Upper lobe of right lung (tissue), 1 donor: ENCODE results near the gene USP9X. TPM values are rescaled to one million over a fixed set of nuclear protein-coding genes. Genes with fewer than 3 reads are reported as not detected.
"Not testable (repeated sequence)": the region's sequence is repeated elsewhere in the genome, so short reads cannot be mapped to it uniquely, and the experiment has no call there.

ENCODE experiments used
- ATAC-seq: fragments of 200-7000 bp; cut with Tn5 transposase; one replicate; pipeline ENCODE4 v1.9.1; 2020; ENCODE audit warnings: mild to moderate bottlenecking, moderate library complexity
- DNase-seq: peaks from one replicate; pipeline ENCODE4 v3.0.0-alpha.2; 2020
- H3K27ac ChIP-seq: fragments of 200-600 bp; one replicate; pipeline ENCODE4 v1.8.0; 2022
- H3K27me3 ChIP-seq: fragments of 200-600 bp; one replicate; pipeline ENCODE4 v1.8.0; 2022; ENCODE audit warnings: mild to moderate bottlenecking
- H3K36me3 ChIP-seq: fragments of 200-600 bp; one replicate; pipeline ENCODE4 v1.8.0; 2022
- H3K4me1 ChIP-seq: fragments of 200-600 bp; one replicate; pipeline ENCODE4 v1.8.0; 2022
- H3K4me3 ChIP-seq: fragments of 200-600 bp; one replicate; pipeline ENCODE4 v1.8.0; 2022; ENCODE audit warnings: mild to moderate bottlenecking
- H3K9me3 ChIP-seq: fragments of 200-600 bp; one replicate; pipeline ENCODE4 v1.8.0; 2022
- CTCF ChIP-seq: fragments of 200-600 bp; IDR thresholded peaks from one replicate; pipeline ENCODE4 v1.8.0; 2022; ENCODE audit warnings: antibody characterized with exemption
- intact Hi-C: fragments of 100-400 bp; cut with DNase I; formaldehyde crosslinking; loops from one replicate; pipeline ENCODE4 v1.11.0; 2022
- total RNA-seq: library from RNA; stranded (reverse); fragmentation: NEBNext Ultra II Directional; extraction: Animal tissue kit (Norgen Biotek cat#: 25700); gene quantifications from one replicate; pipeline ENCODE4 v1.2.1, GENCODE V29; 2021
- donor health status: DM: no; HTN: yes; CAD: no; lungs with severe emphysema.

USP9X gene
- total RNA-seq, 1 donor from 2014 or later = 71.5 TPM

GRCh38 chrX:41198410-41198809, 113.2 kb downstream of the USP9X start:
- no peak for ATAC-seq
- TF ChIP-seq CTCF = no peak
- H3K4me1 ChIP-seq = no peaks in the 10 kb centered on the region
- no peak overlapping the region for H3K4me3 ChIP-seq
- no peak overlapping the region for H3K27ac ChIP-seq
- no peaks in the 10 kb centered on the region for H3K27me3 ChIP-seq
- DNase-seq = no peak
- H3K36me3 ChIP-seq = peaks cover 57% of the 10 kb centered on the region
- intact Hi-C loops = no loop called here
- H3K9me3 ChIP-seq = no peaks in the 10 kb centered on the region

- H3K9me3 ChIP-seq = no peaks in the 10 kb centered on the region
- no peak overlapping the region for H3K4me3 ChIP-seq
- no peak for TF ChIP-seq CTCF
- intact Hi-C loops = no loop called here
- H3K27ac ChIP-seq = no peak overlapping the region
- no peaks in the 10 kb centered on the region for H3K4me1 ChIP-seq
- no peaks in the 10 kb centered on the region for H3K27me3 ChIP-seq
- DNase-seq (no peak), ATAC-seq (no peak)
- H3K36me3 ChIP-seq = peaks cover 57% of the 10 kb centered on the region
Measured at GRCh38 chrX:41200785-41201184, 115.5 kb downstream of the USP9X start.

GRCh38 chrX:41209853-41210252, 124.6 kb downstream of the USP9X start:
- intact Hi-C loops = no loop called here
- Histone ChIP-seq H3K9me3 (no peaks in the 10 kb centered on the region), H3K27me3 (no peaks in the 10 kb centered on the region), H3K27ac (no peak overlapping the region), H3K36me3 (peaks cover 43% of the 10 kb centered on the region), H3K4me3 (no peak overlapping the region), H3K4me1 (no peaks in the 10 kb centered on the region)
- TF ChIP-seq CTCF = no peak
- DNase-seq = no peak
- no peak for ATAC-seq

- Histone ChIP-seq H3K4me1 (no peaks in the 10 kb centered on the region), H3K9me3 (no peaks in the 10 kb centered on the region), H3K27me3 (no peaks in the 10 kb centered on the region), H3K4me3 (no peak overlapping the region), H3K27ac (no peak overlapping the region), H3K36me3 (peaks cover 79% of the 10 kb centered on the region)
- ATAC-seq = no peak
- intact Hi-C loops = no loop called here
- DNase-seq = no peak
- TF ChIP-seq CTCF = no peak
Measured at GRCh38 chrX:41224605-41225004, 139.4 kb downstream of the USP9X start.

GRCh38 chrX:41233988-41234387, 148.7 kb downstream of the USP9X start:
- no peaks in the 10 kb centered on the region for H3K9me3 ChIP-seq
- H3K4me1 ChIP-seq = no peaks in the 10 kb centered on the region
- no peak for ATAC-seq
- no peaks in the 10 kb centered on the region for H3K27me3 ChIP-seq
- H3K27ac ChIP-seq = no peak overlapping the region
- intact Hi-C loops = no loop called here
- no peak for TF ChIP-seq CTCF
- peaks cover 44% of the 10 kb centered on the region for H3K36me3 ChIP-seq
- H3K4me3 ChIP-seq = no peak overlapping the region
- DNase-seq = no peak

- H3K9me3 ChIP-seq, intact Hi-C loops, DNase-seq: not testable (repeated sequence)
Measured at GRCh38 chrX:41234471-41234870, 149.2 kb downstream of the USP9X start.

More at GRCh38 chrX:41234471-41234870, 149.2 kb downstream of the USP9X start:
- not testable (repeated sequence) for H3K4me1 ChIP-seq, H3K27me3 ChIP-seq, H3K4me3 ChIP-seq, ATAC-seq, H3K27ac ChIP-seq
- peaks cover 39% of the 10 kb centered on the region for H3K36me3 ChIP-seq
